Stimulated activated CD8-positive, alpha-beta memory T cell treated with anti-CD3 and anti-CD28 coated beads, Interleukin-7, amount 100 ng/mL, for 4 hours (primary cell): Measurements from ENCODE around the gene BTN3A1.
"Not testable (repeated sequence)": the region's sequence is repeated elsewhere in the genome, so short reads cannot be mapped to it uniquely, and the experiment has no call there.

Experiments used
- DNase-seq, 2 donors: peaks; one replicate each; pipeline ENCODE4 v3.0.0-alpha.2; 2020; ENCODE audit warnings: low read depth in 2 of 2

BTN3A1 gene

DNA sequence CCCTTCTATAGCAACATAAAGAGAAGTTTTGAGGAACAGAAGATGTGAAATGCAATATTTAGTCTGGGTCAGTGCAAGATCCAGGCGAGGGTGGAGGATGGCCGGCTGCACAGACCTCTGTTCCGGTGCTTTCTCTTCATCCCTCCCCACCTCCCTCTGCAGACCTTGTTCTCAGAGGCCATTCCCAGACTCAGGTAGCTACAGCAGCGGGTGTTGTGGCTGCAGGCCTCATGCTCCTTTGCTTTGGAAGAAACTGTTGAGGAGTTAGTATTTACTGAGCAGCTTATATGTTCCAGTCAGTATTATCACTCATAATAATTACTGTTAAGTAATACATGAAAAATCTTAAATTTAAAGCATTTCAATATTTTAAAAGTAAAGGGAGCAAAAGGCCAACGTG lies 39.9 kb downstream of the BTN3A1 start:
- DNase-seq, result no peak

DNA sequence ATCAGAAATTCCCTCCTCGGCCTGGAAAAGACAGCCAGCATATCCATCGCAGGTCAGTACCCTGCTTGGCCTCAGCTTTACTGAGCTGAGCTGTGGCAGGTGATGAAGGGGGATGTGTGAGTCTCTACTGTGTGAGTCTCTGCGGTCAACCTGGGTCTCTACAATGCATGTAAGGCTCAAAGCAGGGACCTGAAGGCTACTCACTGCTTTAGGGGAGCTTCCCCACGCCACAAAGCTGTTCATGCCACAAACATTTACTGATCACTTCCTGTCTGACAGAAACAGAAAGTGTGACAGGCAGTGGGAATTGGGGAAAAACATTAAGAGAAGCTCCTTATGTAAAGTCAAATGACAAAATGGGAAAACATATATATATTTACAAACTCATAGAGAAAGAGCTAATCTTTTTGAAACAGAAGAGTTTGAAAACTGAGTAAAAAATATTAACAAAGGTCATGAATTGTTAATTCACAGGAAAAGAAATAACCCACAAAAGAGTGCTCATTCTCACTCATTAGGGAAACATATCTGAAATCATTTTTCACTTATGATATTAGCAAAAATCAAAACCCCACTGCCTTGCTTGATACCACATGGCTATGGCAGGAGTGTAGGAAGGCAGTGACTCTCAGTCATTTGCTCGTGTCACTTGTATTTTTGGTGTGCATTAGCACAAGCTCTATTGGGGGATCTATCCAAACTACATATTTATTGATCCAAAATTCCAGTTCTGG lies 44.0 kb downstream of the BTN3A1 start:
- DNase-seq, result peak in 1 of 2 donors; percentile 11

GRCh38 chr6:26447257-26447656 lies 45.2 kb downstream of the BTN3A1 start:
- no peak for DNase-seq

- DNase-seq, result no peak
These were observed 48.2 kb downstream of the BTN3A1 start for GRCh38 chr6:26450240-26450639.

- DNase-seq, result no peak
These were observed 50.7 kb downstream of the BTN3A1 start for GRCh38 chr6:26452631-26453235.

DNA sequence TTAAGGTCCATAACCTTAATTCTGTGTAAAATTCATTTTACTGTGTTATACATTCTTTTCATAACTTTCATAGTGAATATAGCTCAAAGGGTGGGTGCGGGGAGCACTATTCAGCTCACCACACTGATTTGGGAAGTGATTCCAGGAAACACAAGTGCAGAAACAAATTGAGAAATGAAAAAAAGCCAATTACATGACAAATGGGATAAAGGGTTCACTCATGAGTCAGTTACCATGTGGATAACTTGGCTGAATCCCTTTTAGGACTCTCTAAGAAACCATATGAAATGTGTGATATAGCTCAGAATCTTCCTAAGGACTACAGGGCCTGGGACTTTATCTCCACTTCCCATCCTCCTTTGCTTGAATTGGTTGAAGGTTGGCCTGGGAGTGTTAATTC lies 52.6 kb downstream of the BTN3A1 start:
- no peak for DNase-seq

GRCh38 chr6:26455357-26455970 lies 53.4 kb downstream of the BTN3A1 start:
- DNase-seq, result no peak

GRCh38 chr6:26457264-26457805 lies 55.3 kb downstream of the BTN3A1 start:
- no peak for DNase-seq

- DNase-seq, result peak; percentile 42 to 57
These were observed 56.0 kb downstream of the BTN3A1 start, which contains the start of gene BTN2A1 for GRCh38 chr6:26457806-26458688. Gene BTN2A1 (plus strand): TSS chr6:26457955. CDS start chr6:26458637, 682 bp downstream.

- DNase-seq, result no peak
These were observed 57.1 kb downstream of the BTN3A1 start for GRCh38 chr6:26459023-26459810.

- not testable (repeated sequence) for DNase-seq
These were observed 59.3 kb downstream of the BTN3A1 start for GRCh38 chr6:26461353-26461752.

DNA sequence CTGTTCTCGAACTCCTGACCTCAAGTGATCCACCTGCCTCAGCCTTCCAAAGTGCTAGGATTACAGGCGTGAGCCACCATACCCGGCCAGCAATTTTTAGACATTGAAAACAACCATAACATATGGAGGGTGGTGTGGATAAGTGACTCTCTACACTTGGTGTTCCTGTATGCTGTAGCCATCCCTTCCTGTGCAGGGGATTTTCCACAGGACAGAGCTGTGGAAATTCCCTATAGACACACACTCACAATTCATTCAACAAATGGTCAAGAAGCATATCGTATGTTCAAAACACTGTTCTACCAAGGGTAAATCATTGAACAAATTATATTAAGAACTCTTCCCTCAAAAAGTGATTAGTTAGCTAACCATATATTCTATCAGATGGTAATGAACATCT lies 61.9 kb downstream of the BTN3A1 start:
- no peak for DNase-seq

DNA sequence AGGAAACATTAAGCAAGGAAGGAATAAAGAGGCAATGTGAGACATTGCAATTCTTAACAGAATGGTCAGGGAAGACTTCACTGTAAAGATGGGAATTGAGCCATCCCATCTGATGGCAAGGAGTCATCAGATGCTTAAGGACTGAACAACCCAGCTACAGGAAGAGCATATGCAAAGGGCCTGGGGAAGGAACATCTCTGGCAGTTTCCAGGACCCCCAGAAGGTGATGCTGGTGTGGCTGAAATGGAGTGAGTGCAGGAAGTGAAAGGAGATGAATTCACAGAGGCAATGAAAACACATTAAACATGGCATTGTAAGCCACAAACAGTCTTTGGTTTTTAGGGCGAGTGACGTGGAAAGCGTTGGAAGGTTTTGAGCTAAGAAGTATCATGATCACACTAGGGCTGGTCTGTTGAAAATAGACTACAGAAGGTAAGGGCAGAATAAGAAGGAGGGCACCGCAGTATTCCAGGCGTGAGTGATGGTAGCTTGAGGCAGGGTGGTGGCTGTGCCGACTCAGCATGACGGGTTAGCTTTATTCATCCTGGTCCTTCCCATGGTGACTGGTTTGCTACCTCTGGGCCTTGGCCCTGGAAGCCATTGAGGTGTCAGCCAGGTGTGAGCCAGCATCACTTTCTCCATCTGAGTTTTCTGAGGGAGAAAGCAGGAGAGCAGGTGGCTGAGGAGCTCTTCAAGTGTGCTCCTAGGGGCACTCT lies 62.5 kb downstream of the BTN3A1 start:
- DNase-seq, result no peak
